AG04450 (cell line): ENCODE results near the gene ATP8A2. TPM values are rescaled to one million over a fixed set of nuclear protein-coding genes. Genes with fewer than 3 reads are reported as not detected.

Experiments used
- CTCF ChIA-PET: fragments of 300-600, 350-600 bp; formaldehyde crosslinking; extraction: SDS; loops from one replicate; lab custom pipeline; 2022; ENCODE audit warnings: antibody characterized with exemption, inconsistent platforms; lab: Charles Lee
- POLR2A ChIA-PET: fragments of 350-600 bp; formaldehyde crosslinking; extraction: SDS; loops from one replicate; lab custom pipeline; 2021; ENCODE audit warnings: antibody characterized with exemption, inconsistent platforms; lab: Yijun Ruan, JAX
- DNase-seq: peaks from one replicate; pipeline ENCODE4 v3.0.0-alpha.2; 2011; ENCODE audit warnings: low read depth, low spot score
- H3K27ac ChIP-seq: one replicate; pipeline ENCODE4 v1.5.1; 2012; ENCODE audit warnings: low read depth, low read length, control low read depth
- H3K27me3 ChIP-seq: one replicate; pipeline ENCODE4 v1.6.0; 2012; ENCODE audit warnings: low read length; ENCODE audit not compliant: control insufficient read depth, insufficient read depth
- H3K4me3 ChIP-seq: 2 replicates; pipeline ENCODE4 v1.5.1; 2011; ENCODE audit warnings: mild to moderate bottlenecking, low read depth, low read length, control low read depth
- H3K9me3 ChIP-seq: 2 replicates; pipeline ENCODE4 v1.5.1; 2012; ENCODE audit warnings: low read length; ENCODE audit not compliant: control insufficient read depth, insufficient read depth
- polyA plus RNA-seq: library from polyadenylated mRNA; depleted of rRNA; stranded (reverse); fragments of >200 nt; gene quantifications from 2 replicates; pipeline ENCODE4 v1.2.3, GENCODE V29; 2011; rRNA removed
- small RNA-seq: library from RNA; depleted of rRNA; stranded (forward); fragments of <200 nt; gene quantifications from one replicate; pipeline ENCODE3, GENCODE V24; 2012; ENCODE audit warnings: low read depth; ENCODE audit not compliant: insufficient read length
- TF ChIP-seq, protein P1 (sequence below): IDR thresholded peaks from 2 replicates; pipeline ENCODE4 v1.5.1; 2011; ENCODE audit warnings: low read depth, low read length, control low read depth, inconsistent platforms

ATP8A2 gene
- polyA plus RNA-seq, 1 experiment: 0.19 TPM

- TF ChIP-seq, protein P1, sequence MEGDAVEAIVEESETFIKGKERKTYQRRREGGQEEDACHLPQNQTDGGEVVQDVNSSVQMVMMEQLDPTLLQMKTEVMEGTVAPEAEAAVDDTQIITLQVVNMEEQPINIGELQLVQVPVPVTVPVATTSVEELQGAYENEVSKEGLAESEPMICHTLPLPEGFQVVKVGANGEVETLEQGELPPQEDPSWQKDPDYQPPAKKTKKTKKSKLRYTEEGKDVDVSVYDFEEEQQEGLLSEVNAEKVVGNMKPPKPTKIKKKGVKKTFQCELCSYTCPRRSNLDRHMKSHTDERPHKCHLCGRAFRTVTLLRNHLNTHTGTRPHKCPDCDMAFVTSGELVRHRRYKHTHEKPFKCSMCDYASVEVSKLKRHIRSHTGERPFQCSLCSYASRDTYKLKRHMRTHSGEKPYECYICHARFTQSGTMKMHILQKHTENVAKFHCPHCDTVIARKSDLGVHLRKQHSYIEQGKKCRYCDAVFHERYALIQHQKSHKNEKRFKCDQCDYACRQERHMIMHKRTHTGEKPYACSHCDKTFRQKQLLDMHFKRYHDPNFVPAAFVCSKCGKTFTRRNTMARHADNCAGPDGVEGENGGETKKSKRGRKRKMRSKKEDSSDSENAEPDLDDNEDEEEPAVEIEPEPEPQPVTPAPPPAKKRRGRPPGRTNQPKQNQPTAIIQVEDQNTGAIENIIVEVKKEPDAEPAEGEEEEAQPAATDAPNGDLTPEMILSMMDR: no peak
- Histone ChIP-seq H3K27me3 (no peaks in the 10 kb centered on the region), H3K27ac (no peak overlapping the region), H3K4me3 (no peak overlapping the region), H3K9me3 (no peaks in the 10 kb centered on the region)
- no peak for DNase-seq
- CTCF ChIA-PET: interaction anchor here (1.2 to 1.6 kb wide), 2 partner anchors 14 to 500 kb away, joined by 3 to 6 read pairs; no protein-coding TSS in a partner anchor
- POLR2A ChIA-PET: no interaction called here
Measured at GRCh38 chr13:26074706-26075105, 702.9 kb downstream of the ATP8A2 start.

Small RNA genes within 50 kb of the gene (small RNA-seq; reads per million reads assigned to genes)
- gene RN7SL741P: not detected
- not detected for gene RNU6-78P
- gene RNY1P3: not detected

Other genes starting within 250 kb of the ATP8A2 start
- not detected in 2 replicates for gene AMER2, start 199.7 kb upstream of the ATP8A2 start, polyA plus RNA-seq
- gene MTMR6, start 84.5 kb upstream of the ATP8A2 start, polyA plus RNA-seq: 16.8 and 25.7 TPM in 2 replicates
- gene NUP58, start 70.3 kb upstream of the ATP8A2 start, polyA plus RNA-seq: 33.1 and 46.2 TPM in 2 replicates